ENCODE data around the gene FDXACB1.

The FDXACB1 gene

GRCh38 chr11:111910676-111911562 lies 32.0 kb upstream of the FDXACB1 start:
- Histone ChIP-seq H3K9me3 (ENCODE audit: severe bottlenecking) (no peaks in the 10 kb centered on the region), H3K4me1 (ENCODE audit: insufficient read depth, poor library complexity, severe bottlenecking) (peaks cover 10% of the 10 kb centered on the region), H3K27me3 (ENCODE audit: insufficient read depth, poor library complexity, severe bottlenecking) (no peaks in the 10 kb centered on the region), H3K27ac (ENCODE audit: poor library complexity, severe bottlenecking) (no peak overlapping the region), H3K36me3 (ENCODE audit: low read depth) (no peaks in the 10 kb centered on the region), H3K4me3 (ENCODE audit: severe bottlenecking) (no peak overlapping the region)
- no peak for DNase-seq (ENCODE audit: low spot score)
- no peak for TF ChIP-seq CTCF (IDR thresholded peaks at IDR 0.05; ENCODE audit: poor library complexity, severe bottlenecking)
- ATAC-seq (ENCODE audit: low read depth) = no peak

- no peaks in the 10 kb centered on the region for H3K36me3 ChIP-seq (ENCODE audit: low read depth)
- H3K4me3 ChIP-seq (ENCODE audit: severe bottlenecking) = no peak overlapping the region
- no peak for TF ChIP-seq CTCF (IDR thresholded peaks at IDR 0.05; ENCODE audit: poor library complexity, severe bottlenecking)
- no peak for ATAC-seq (ENCODE audit: low read depth)
- no peaks in the 10 kb centered on the region for H3K9me3 ChIP-seq (ENCODE audit: severe bottlenecking)
- no peak for DNase-seq (ENCODE audit: low spot score)
- H3K27ac ChIP-seq (ENCODE audit: poor library complexity, severe bottlenecking) = no peak overlapping the region
- H3K4me1 ChIP-seq (ENCODE audit: insufficient read depth, poor library complexity, severe bottlenecking) = peaks cover 10% of the 10 kb centered on the region
- H3K27me3 ChIP-seq (ENCODE audit: insufficient read depth, poor library complexity, severe bottlenecking) = no peaks in the 10 kb centered on the region
Measured at GRCh38 chr11:111909378-111909777, 30.4 kb upstream of the FDXACB1 start.

DNA sequence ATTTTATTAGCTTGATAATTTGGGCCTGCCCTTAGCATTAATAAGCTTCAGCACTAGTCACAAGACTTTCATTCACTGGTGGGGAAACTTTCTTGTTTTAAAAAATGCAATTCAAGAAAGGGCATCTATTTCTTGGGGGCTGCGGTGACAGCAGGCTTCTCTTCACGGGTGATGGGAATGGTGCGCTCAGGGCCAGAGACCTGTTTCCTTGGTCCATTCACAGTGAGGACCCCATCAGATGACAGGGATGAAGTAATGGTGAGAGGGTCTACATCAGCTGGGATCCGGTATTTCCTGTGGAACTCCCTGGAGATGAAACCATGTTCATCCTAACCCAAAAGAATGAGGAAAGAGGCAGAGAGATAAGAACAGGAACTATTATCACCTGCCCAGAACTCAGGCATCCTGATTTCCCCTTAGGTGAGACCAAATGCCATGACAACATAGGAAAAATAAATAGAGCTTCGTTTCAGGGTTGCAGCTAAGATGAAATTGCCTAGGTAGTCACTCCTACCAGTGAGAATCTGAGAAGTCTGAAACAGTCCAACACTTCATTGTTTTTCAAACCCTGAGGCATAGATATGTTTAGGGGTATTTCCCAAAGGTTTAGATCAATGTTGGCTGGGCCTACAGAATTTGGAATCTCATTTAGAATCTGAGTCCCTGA lies 29.8 kb upstream of the FDXACB1 start:
- ATAC-seq (ENCODE audit: low read depth) = no peak
- TF ChIP-seq CTCF (IDR thresholded peaks at IDR 0.05; ENCODE audit: poor library complexity, severe bottlenecking) = no peak
- Histone ChIP-seq H3K36me3 (ENCODE audit: low read depth) (no peaks in the 10 kb centered on the region), H3K9me3 (ENCODE audit: severe bottlenecking) (no peaks in the 10 kb centered on the region), H3K4me1 (ENCODE audit: insufficient read depth, poor library complexity, severe bottlenecking) (peaks cover 10% of the 10 kb centered on the region), H3K27ac (ENCODE audit: poor library complexity, severe bottlenecking) (no peak overlapping the region), H3K4me3 (ENCODE audit: severe bottlenecking) (no peak overlapping the region), H3K27me3 (ENCODE audit: insufficient read depth, poor library complexity, severe bottlenecking) (no peaks in the 10 kb centered on the region)
- DNase-seq (ENCODE audit: low spot score) = no peak

- ATAC-seq (ENCODE audit: low read depth) = no peak
- H3K36me3 ChIP-seq (ENCODE audit: low read depth) = no peaks in the 10 kb centered on the region
- no peak overlapping the region for H3K27ac ChIP-seq (ENCODE audit: poor library complexity, severe bottlenecking)
- no peaks in the 10 kb centered on the region for H3K27me3 ChIP-seq (ENCODE audit: insufficient read depth, poor library complexity, severe bottlenecking)
- H3K9me3 ChIP-seq (ENCODE audit: severe bottlenecking) = no peaks in the 10 kb centered on the region
- DNase-seq (ENCODE audit: low spot score) = no peak
- peaks cover 4% of the 10 kb centered on the region for H3K4me1 ChIP-seq (ENCODE audit: insufficient read depth, poor library complexity, severe bottlenecking)
- no peak for TF ChIP-seq CTCF (IDR thresholded peaks at IDR 0.05; ENCODE audit: poor library complexity, severe bottlenecking)
- H3K4me3 ChIP-seq (ENCODE audit: severe bottlenecking) = no peak overlapping the region
Measured at GRCh38 chr11:111906680-111907079, 27.7 kb upstream of the FDXACB1 start.

Data from RWPE2 (cell line).